ENCODE measurements around the gene STK4. TPM values are rescaled to one million over a fixed set of nuclear protein-coding genes. Genes with fewer than 3 reads are reported as not detected.

The STK4 gene
- total and polyA plus RNA-seq, 9 donors, result 8.3 to 27.5 (median 19.6) TPM

- H3K4me3 ChIP-seq, result no peak overlapping the region
- intact Hi-C loops (cut with DNase I), result no loop called here
- H3K27ac ChIP-seq, result no peak overlapping the region
- WGBS, 3 donors, result 89 to 95% (median 92%) methylated on average over 8 of the region's 8 CpGs
- H3K27me3 ChIP-seq, result no peaks in the 10 kb centered on the region
- H3K4me1 ChIP-seq (ENCODE audit: insufficient read depth), result no peaks in the 10 kb centered on the region
- DNase-seq, result no peak
- no peaks in the 10 kb centered on the region for H3K9me3 ChIP-seq
- TF ChIP-seq POLR2A (IDR thresholded peaks at IDR 0.05), result no peak
- no peak for TF ChIP-seq EP300 (IDR thresholded peaks at IDR 0.05)
- no peak for TF ChIP-seq CTCF (IDR thresholded peaks at IDR 0.05)
- H3K36me3 ChIP-seq, result peaks cover 4% of the 10 kb centered on the region
Measured at GRCh38 chr20:44981736-44982406, 15.6 kb downstream of the STK4 start.

GRCh38 chr20:44983093-44983674 lies 16.9 kb downstream of the STK4 start:
- DNase-seq, result no peak
- Histone ChIP-seq H3K4me1 (ENCODE audit: insufficient read depth) (no peaks in the 10 kb centered on the region), H3K27me3 (no peaks in the 10 kb centered on the region), H3K9me3 (no peaks in the 10 kb centered on the region), H3K36me3 (peaks cover 4% of the 10 kb centered on the region), H3K4me3 (no peak overlapping the region), H3K27ac (no peak overlapping the region)
- TF ChIP-seq EP300 (IDR thresholded peaks at IDR 0.05) (no peak), POLR2A (IDR thresholded peaks at IDR 0.05) (no peak), CTCF (IDR thresholded peaks at IDR 0.05) (no peak)
- intact Hi-C loops (cut with DNase I), result no loop called here
- 95 to 97% (median 96%) methylated on average over 7 of the region's 7 CpGs for WGBS, 3 donors

GRCh38 chr20:44988631-44989171 lies 22.4 kb downstream of the STK4 start:
- intact Hi-C loops (cut with DNase I), result no loop called here
- H3K36me3 ChIP-seq, result peaks cover 4% of the 10 kb centered on the region
- H3K27me3 ChIP-seq, result no peaks in the 10 kb centered on the region
- H3K4me1 ChIP-seq (ENCODE audit: insufficient read depth), result peaks cover 4% of the 10 kb centered on the region
- H3K27ac ChIP-seq, result no peak overlapping the region
- no peak for DNase-seq
- TF ChIP-seq POLR2A (IDR thresholded peaks at IDR 0.05), result no peak
- TF ChIP-seq CTCF (IDR thresholded peaks at IDR 0.05), result no peak
- TF ChIP-seq EP300 (IDR thresholded peaks at IDR 0.05), result no peak
- H3K4me3 ChIP-seq, result no peak overlapping the region
- no peaks in the 10 kb centered on the region for H3K9me3 ChIP-seq
- WGBS, 3 donors, result 95 to 96% (median 95%) methylated on average over 1 of the region's 1 CpG

- 34 to 52% (median 46%) methylated on average over 3 of the region's 3 CpGs for WGBS, 3 donors
- TF ChIP-seq EP300 (IDR thresholded peaks at IDR 0.05), result no peak
- TF ChIP-seq CTCF (IDR thresholded peaks at IDR 0.05), result no peak
- TF ChIP-seq POLR2A (IDR thresholded peaks at IDR 0.05), result no peak
- DNase-seq, result no peak
- Histone ChIP-seq H3K27me3 (no peaks in the 10 kb centered on the region), H3K9me3 (no peaks in the 10 kb centered on the region), H3K4me3 (no peak overlapping the region), H3K27ac (peak overlapping the region in 1 of 2 donors; percentile 46), H3K4me1 (ENCODE audit: insufficient read depth) (peaks cover 4% of the 10 kb centered on the region), H3K36me3 (no peaks in the 10 kb centered on the region)
- intact Hi-C loops (cut with DNase I), result no loop called here
Measured at GRCh38 chr20:44990425-44990824, 24.1 kb downstream of the STK4 start.

Data from ovary (tissue), 9 donors.